SK-N-SH (cell line): ENCODE measurements around the gene ZNF335. TPM values are rescaled to one million over a fixed set of nuclear protein-coding genes. Genes with fewer than 3 reads are reported as not detected.

Experiments
- CTCF ChIA-PET: fragments of 300-600, 350-600 bp; formaldehyde crosslinking; extraction: SDS; loops from one replicate; lab custom pipeline; 2021; lab: Yijun Ruan, JAX
- POLR2A ChIA-PET: fragments of 350-600 bp; sonication (Branson Sonifier 250); formaldehyde crosslinking; extraction: SDS; loops from one replicate; lab custom pipeline; 2020; ENCODE audit warnings: antibody characterized with exemption, inconsistent platforms; lab: Yijun Ruan, JAX
- DNase-seq: peaks from one replicate; pipeline ENCODE4 v3.0.0; 2012
- H2AFZ ChIP-seq: fragments of 200-600 bp; sonication (generic); 2 replicates; pipeline ENCODE4 v1.8.1; 2016; ENCODE audit warnings: antibody characterized with exemption, mild to moderate bottlenecking, low read depth
- H3F3A ChIP-seq: fragments of 200-600 bp; sonication (generic); replicated peaks from 2 replicates; pipeline ENCODE3; 2016; ENCODE audit warnings: antibody characterized with exemption, mild to moderate bottlenecking; ENCODE audit not compliant: insufficient read depth
- H3K27ac ChIP-seq, 2 experiments: fragments of 200-500 bp in 1 of 2; fragments of 200-600 bp in 1 of 2; sonication (Bioruptor generic) in 1 of 2; sonication (generic), shearing (Covaris generic) in 1 of 2; 2 replicates each; pipeline versions ENCODE4 v1.5.1 to v1.6.1; 2014 to 2016; ENCODE audit warnings: low read depth in 2 of 2, inconsistent platforms in 1 of 2, low read length in 1 of 2, mild to moderate bottlenecking in 1 of 2, mixed read lengths in 1 of 2
- H3K27me3 ChIP-seq: fragments of 200-600 bp; sonication (generic), shearing (Covaris generic); 2 replicates; pipeline ENCODE4 v1.6.1; 2016; ENCODE audit warnings: mixed run types; ENCODE audit not compliant: insufficient read depth
- H3K36me3 ChIP-seq, 2 experiments: fragments of 200-500 bp in 1 of 2; fragments of 200-600 bp in 1 of 2; sonication (Bioruptor generic) in 1 of 2; sonication (generic) in 1 of 2; replicated peaks in 1 of 2; 2 replicates each; pipeline versions ENCODE3 to v1.5.1; 2014 to 2016; ENCODE audit warnings: low read length in 1 of 2, mild to moderate bottlenecking in 1 of 2; ENCODE audit not compliant: insufficient read depth in 2 of 2, control insufficient read depth in 1 of 2
- H3K4me1 ChIP-seq, 2 experiments: fragments of 200-500 bp in 1 of 2; fragments of 200-600 bp in 1 of 2; sonication (Bioruptor generic) in 1 of 2; sonication (generic), shearing (Covaris generic) in 1 of 2; 2 replicates each; pipeline versions ENCODE4 v1.5.1 to v1.6.1; 2014 to 2016; ENCODE audit warnings: low read depth in 1 of 2, low read length in 1 of 2, mixed run types in 1 of 2; ENCODE audit not compliant: insufficient read depth in 2 of 2, control insufficient read depth in 1 of 2
- H3K4me2 ChIP-seq: fragments of 200-600 bp; sonication (generic), shearing (Covaris generic); 2 replicates; pipeline ENCODE4 v1.6.1; 2017; ENCODE audit warnings: mixed run types
- H3K4me3 ChIP-seq, 2 experiments: fragments of 200-500 bp in 1 of 2; fragments of 200-600 bp in 1 of 2; sonication (Bioruptor generic) in 1 of 2; sonication (generic), shearing (Covaris generic) in 1 of 2; 2 replicates each; pipeline versions ENCODE4 v1.5.1 to v1.8.1; 2014 to 2016; ENCODE audit warnings: low read depth in 2 of 2, inconsistent platforms in 1 of 2, low read length in 1 of 2, mild to moderate bottlenecking in 1 of 2, mixed read lengths in 1 of 2, moderate library complexity in 1 of 2
- H3K79me2 ChIP-seq: fragments of 200-600 bp; sonication (generic); 2 replicates; pipeline ENCODE4 v1.8.1; 2017; ENCODE audit warnings: mild to moderate bottlenecking; ENCODE audit not compliant: insufficient read depth
- H3K9ac ChIP-seq: fragments of 200-600 bp; sonication (generic); 2 replicates; pipeline ENCODE4 v1.6.1; 2017; ENCODE audit warnings: mixed run types
- H3K9me2 ChIP-seq: fragments of 200-600 bp; sonication (generic); 2 replicates; pipeline ENCODE4 v1.6.1; 2017; ENCODE audit warnings: mixed run types
- H3K9me3 ChIP-seq: fragments of 200-600 bp; sonication (generic); 2 replicates; pipeline ENCODE4 v1.6.1; 2017; ENCODE audit warnings: mixed run types, mild to moderate bottlenecking, moderate library complexity
- H4K20me1 ChIP-seq: fragments of 200-600 bp; sonication (generic); 2 replicates; pipeline ENCODE4 v1.6.1; 2017; ENCODE audit warnings: mild to moderate bottlenecking, mixed run types; ENCODE audit not compliant: insufficient read depth
- CHD2 ChIP-seq: fragments of 150-350 bp; IDR thresholded peaks from 2 replicates; pipeline ENCODE4 v1.6.1; 2018; ENCODE audit warnings: low read length; ENCODE audit not compliant: partially characterized antibody
- ELF1 ChIP-seq: IDR thresholded peaks from 2 replicates; pipeline ENCODE4 v1.4.0; 2012
- FOXJ3 ChIP-seq: sonication (generic); formaldehyde crosslinking; IDR thresholded peaks from 2 replicates; pipeline ENCODE4 v1.5.1; 2020; ENCODE audit warnings: mild to moderate bottlenecking, missing genetic modification reagents
- FOXM1 ChIP-seq: IDR thresholded peaks from 2 replicates; pipeline ENCODE4 v1.4.0; 2012; ENCODE audit warnings: low read depth, mild to moderate bottlenecking
- JUND ChIP-seq: IDR thresholded peaks from 2 replicates; pipeline ENCODE4 v1.4.0; 2012
- MEF2A ChIP-seq: IDR thresholded peaks from 2 replicates; pipeline ENCODE4 v1.4.0; 2012; ENCODE audit warnings: low read depth, borderline replicate concordance
- MXI1 ChIP-seq: IDR thresholded peaks from 2 replicates; pipeline ENCODE4 v1.6.1; 2012; ENCODE audit warnings: mild to moderate bottlenecking, low read depth, low read length, improper control_type of control experiment
- NRF1 ChIP-seq: IDR thresholded peaks from 2 replicates; pipeline ENCODE4 v1.6.1; 2012; ENCODE audit warnings: low read depth, mild to moderate bottlenecking, low read length
- RAD21 ChIP-seq: IDR thresholded peaks from 2 replicates; pipeline ENCODE4 v1.6.1; 2012; ENCODE audit warnings: mild to moderate bottlenecking, low read length
- RCOR1 ChIP-seq: fragments of 150-350 bp; IDR thresholded peaks from 2 replicates; pipeline ENCODE4 v1.6.1; 2017; ENCODE audit warnings: antibody characterized with exemption, low read length
- RFX5 ChIP-seq: IDR thresholded peaks from 2 replicates; pipeline ENCODE4 v1.6.1; 2012; ENCODE audit warnings: mild to moderate bottlenecking, improper control_type of control experiment, low read length
- RXRA ChIP-seq: IDR thresholded peaks from 2 replicates; pipeline ENCODE4 v1.4.0; 2012; ENCODE audit warnings: low read depth, mild to moderate bottlenecking, borderline replicate concordance
- SIN3A ChIP-seq: IDR thresholded peaks from 2 replicates; pipeline ENCODE4 v1.6.1; 2012; ENCODE audit warnings: low read depth, mild to moderate bottlenecking, low read length, moderate library complexity, borderline replicate concordance
- SMC3 ChIP-seq: IDR thresholded peaks from 2 replicates; pipeline ENCODE4 v1.6.1; 2012; ENCODE audit warnings: low read depth, low read length, improper control_type of control experiment
- TCF12 ChIP-seq: IDR thresholded peaks from 2 replicates; pipeline ENCODE4 v1.4.0; 2012
- TEAD4 ChIP-seq: IDR thresholded peaks from 2 replicates; pipeline ENCODE4 v1.4.0; 2012; ENCODE audit warnings: mild to moderate bottlenecking, borderline replicate concordance; ENCODE audit not compliant: insufficient read depth
- WGBS: methylation state at CpG from one replicate; pipeline ENCODE4 v1.1.6; 2017; ENCODE audit warnings: low lambda C conversion rate; 5-methylcytosine and 5-hydroxymethylcytosine counted together
- polyA plus RNA-seq, 3 experiments: library from polyadenylated mRNA; depleted of rRNA; stranded (reverse); fragments of >200 nt; gene quantifications; 2 replicates each; pipeline ENCODE4 v1.2.3, GENCODE V29; 2012
- TF ChIP-seq, protein P1 (sequence below): fragments of 150-350 bp; IDR thresholded peaks from 2 replicates; pipeline ENCODE4 v1.6.1; 2016; ENCODE audit warnings: mild to moderate bottlenecking, low read depth, low read length
- TF ChIP-seq, protein P2 (sequence below): fragments of 150-350 bp; IDR thresholded peaks from 2 replicates; pipeline ENCODE4 v1.6.1; 2017; ENCODE audit warnings: antibody characterized with exemption, low read length, low read depth, borderline replicate concordance
- TF ChIP-seq, protein P3 (sequence below): IDR thresholded peaks from 2 replicates; pipeline ENCODE4 v1.4.0; 2012; ENCODE audit warnings: low read depth, borderline replicate concordance
- TF ChIP-seq, protein P4 (sequence below): IDR thresholded peaks from 2 replicates; pipeline ENCODE4 v1.4.0; 2012; ENCODE audit warnings: low read depth

Gene ZNF335
- polyA plus RNA-seq, 1 of the 3 experiments (the other 2 are of a cell fraction): 11.7 TPM

DNA sequence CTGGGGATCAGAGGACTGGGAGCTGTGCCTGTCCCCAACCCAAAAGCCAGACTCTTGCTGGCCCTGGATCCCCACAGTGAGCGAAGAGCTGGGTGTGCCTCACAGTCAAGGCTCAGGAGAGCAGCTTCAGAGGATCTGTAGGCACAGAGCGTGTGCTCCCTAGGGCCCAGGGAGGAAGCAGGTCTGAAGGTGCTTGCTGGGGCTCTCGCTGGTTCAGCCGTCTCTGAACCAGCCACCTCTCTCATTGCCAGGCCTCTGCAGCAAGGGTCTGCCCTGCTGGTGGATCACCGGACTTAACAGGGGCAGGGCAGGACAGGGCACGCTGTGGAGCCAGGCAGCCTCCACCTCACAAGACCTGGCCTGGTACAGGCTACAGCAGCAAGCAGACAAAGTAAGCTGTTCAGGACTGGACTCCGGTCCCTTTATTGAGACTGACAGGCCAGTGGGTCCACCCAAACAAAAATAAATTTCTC, 23.7 kb downstream of the ZNF335 start:
- Histone ChIP-seq H3K9me3 (no peaks in the 10 kb centered on the region), H3K4me1 (peaks cover 0 to 5% of the 10 kb centered on the region in 2 experiments; a peak in 1 of 4 replicates), H4K20me1 (no peaks in the 10 kb centered on the region), H3K9me2 (no peaks in the 10 kb centered on the region), H3K36me3 (peaks cover 29 to 91% of the 10 kb centered on the region in 2 experiments), H3K27ac (peak overlapping the region in 1 of 2 experiments; percentile 28; a peak in 1 of 4 replicates), H3K27me3 (no peaks in the 10 kb centered on the region), H3K4me3 (no peak overlapping the region), H3F3A (no peaks in the 10 kb centered on the region), H3K4me2 (no peak overlapping the region), H2AFZ (no peak overlapping the region), H3K9ac (no peak overlapping the region), H3K79me2 (no peaks in the 10 kb centered on the region)
- WGBS: no CpG with 5 or more reads among the region's 7 CpGs
- POLR2A ChIA-PET: interaction anchor here (1.1 to 4.6 kb wide), 6 partner anchors 8 to 114 kb away, joined by 3 to 41 read pairs (median 4); partner anchors contain the start of genes PCIF1 and SNX21
- no peak for DNase-seq
- CTCF ChIA-PET: interaction anchor here (0.8 to 4.4 kb wide), 8 partner anchors 10 to 149 kb away, joined by 3 to 27 read pairs (median 8); partner anchors contain the start of genes CTSA and NEURL2
- TF ChIP-seq RCOR1 (no peak), MXI1 (no peak), TEAD4 (no peak), SIN3A (no peak)
- TF ChIP-seq, protein P1, sequence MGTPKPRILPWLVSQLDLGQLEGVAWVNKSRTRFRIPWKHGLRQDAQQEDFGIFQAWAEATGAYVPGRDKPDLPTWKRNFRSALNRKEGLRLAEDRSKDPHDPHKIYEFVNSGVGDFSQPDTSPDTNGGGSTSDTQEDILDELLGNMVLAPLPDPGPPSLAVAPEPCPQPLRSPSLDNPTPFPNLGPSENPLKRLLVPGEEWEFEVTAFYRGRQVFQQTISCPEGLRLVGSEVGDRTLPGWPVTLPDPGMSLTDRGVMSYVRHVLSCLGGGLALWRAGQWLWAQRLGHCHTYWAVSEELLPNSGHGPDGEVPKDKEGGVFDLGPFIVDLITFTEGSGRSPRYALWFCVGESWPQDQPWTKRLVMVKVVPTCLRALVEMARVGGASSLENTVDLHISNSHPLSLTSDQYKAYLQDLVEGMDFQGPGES: no peak
- TF ChIP-seq, protein P2, sequence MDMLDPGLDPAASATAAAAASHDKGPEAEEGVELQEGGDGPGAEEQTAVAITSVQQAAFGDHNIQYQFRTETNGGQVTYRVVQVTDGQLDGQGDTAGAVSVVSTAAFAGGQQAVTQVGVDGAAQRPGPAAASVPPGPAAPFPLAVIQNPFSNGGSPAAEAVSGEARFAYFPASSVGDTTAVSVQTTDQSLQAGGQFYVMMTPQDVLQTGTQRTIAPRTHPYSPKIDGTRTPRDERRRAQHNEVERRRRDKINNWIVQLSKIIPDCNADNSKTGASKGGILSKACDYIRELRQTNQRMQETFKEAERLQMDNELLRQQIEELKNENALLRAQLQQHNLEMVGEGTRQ: no peak

DNA sequence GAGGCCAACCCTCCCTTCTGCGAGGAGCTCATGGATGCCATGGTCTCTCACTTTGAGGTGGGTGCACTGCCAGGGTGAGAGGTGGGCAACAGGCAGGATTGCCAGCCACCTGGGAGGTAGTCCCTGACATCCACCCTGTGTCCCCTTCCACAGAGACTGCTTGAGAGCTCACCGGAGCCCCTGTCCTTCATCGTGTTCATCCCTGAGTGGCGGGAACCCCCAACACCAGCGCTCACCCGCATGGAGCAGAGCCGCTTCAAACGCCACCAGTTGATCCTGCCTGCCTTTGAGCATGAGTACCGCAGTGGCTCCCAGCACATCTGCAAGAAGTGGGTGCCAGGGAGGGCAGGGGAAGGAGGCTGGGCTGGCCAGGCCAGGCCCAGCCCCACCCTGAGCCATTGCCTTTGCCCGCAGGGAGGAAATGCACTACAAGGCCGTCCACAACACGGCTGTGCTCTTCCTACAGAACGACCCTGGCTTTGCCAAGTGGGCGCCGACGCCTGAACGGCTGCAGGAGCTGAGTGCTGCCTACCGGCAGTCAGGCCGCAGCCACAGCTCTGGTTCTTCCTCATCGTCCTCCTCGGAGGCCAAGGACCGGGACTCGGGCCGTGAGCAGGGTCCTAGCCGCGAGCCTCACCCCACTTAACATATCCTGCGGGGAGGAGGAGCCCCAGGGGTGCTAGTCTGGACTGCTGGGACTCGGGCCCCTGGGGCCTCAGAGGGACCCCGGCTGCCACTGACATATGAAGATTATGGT, 24.7 kb downstream of the ZNF335 start:
- WGBS: no CpG with 5 or more reads among the region's 29 CpGs
- ChIA-PET CTCF (interaction anchor here (0.8 to 4.4 kb wide), 6 partner anchors 12 to 57 kb away, joined by 3 to 27 read pairs (median 6); partner anchors contain the start of genes CTSA and NEURL2), POLR2A (interaction anchor here (1.5 to 4.6 kb wide), 2 partner anchors 10 to 12 kb away, joined by 3 to 41 read pairs; partner anchors contain the start of gene PCIF1)
- no peak overlapping the region for H3K4me3 ChIP-seq
- H3K4me1 ChIP-seq: peaks cover 0 to 5% of the 10 kb centered on the region in 2 experiments; a peak in 1 of 4 replicates
- H3K9ac ChIP-seq: no peak overlapping the region
- H3K4me2 ChIP-seq: no peak overlapping the region
- DNase-seq: no peak
- no peak overlapping the region for H2AFZ ChIP-seq
- no peaks in the 10 kb centered on the region for H3K9me2 ChIP-seq
- H3K9me3 ChIP-seq: no peaks in the 10 kb centered on the region
- no peaks in the 10 kb centered on the region for H3K79me2 ChIP-seq
- no peaks in the 10 kb centered on the region for H3K27me3 ChIP-seq
- H3K36me3 ChIP-seq: peaks cover 29 to 89% of the 10 kb centered on the region in 2 experiments
- no peaks in the 10 kb centered on the region for H4K20me1 ChIP-seq
- H3K27ac ChIP-seq: no peak overlapping the region
- no peaks in the 10 kb centered on the region for H3F3A ChIP-seq
- TF ChIP-seq SMC3 (no peak), RCOR1 (no peak), NRF1 (no peak), FOXM1 (no peak), CHD2 (no peak), MEF2A (no peak), TCF12 (no peak), TEAD4 (no peak), JUND (no peak), FOXJ3 (no peak), MXI1 (no peak), ELF1 (no peak), RAD21 (no peak), RFX5 (no peak), RXRA (no peak), SIN3A (no peak)
- TF ChIP-seq, protein P3, sequence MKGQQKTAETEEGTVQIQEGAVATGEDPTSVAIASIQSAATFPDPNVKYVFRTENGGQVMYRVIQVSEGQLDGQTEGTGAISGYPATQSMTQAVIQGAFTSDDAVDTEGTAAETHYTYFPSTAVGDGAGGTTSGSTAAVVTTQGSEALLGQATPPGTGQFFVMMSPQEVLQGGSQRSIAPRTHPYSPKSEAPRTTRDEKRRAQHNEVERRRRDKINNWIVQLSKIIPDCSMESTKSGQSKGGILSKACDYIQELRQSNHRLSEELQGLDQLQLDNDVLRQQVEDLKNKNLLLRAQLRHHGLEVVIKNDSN: no peak
- TF ChIP-seq, protein P4, sequence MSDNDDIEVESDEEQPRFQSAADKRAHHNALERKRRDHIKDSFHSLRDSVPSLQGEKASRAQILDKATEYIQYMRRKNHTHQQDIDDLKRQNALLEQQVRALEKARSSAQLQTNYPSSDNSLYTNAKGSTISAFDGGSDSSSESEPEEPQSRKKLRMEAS: no peak
